AG09309 (cell line): ENCODE data around the gene MSX2.

Experiments used
- DNase-seq: peaks from one replicate; pipeline ENCODE4 v3.0.0-alpha.2; 2010; ENCODE audit warnings: low read depth
- H3K4me3 ChIP-seq: 2 replicates; pipeline ENCODE4 v1.5.1; 2011; ENCODE audit warnings: mild to moderate bottlenecking, low read depth, low read length, moderate library complexity; ENCODE audit not compliant: control insufficient read depth
- CTCF ChIP-seq: IDR thresholded peaks from 2 replicates; pipeline ENCODE4 v1.5.1; 2011; ENCODE audit warnings: mild to moderate bottlenecking, low read depth, low read length, inconsistent platforms; ENCODE audit not compliant: insufficient read depth, control insufficient read depth; ENCODE audit errors: missing control alignments

MSX2 gene

GRCh38 chr5:174724484-174725260 lies at the start of gene MSX2:
MSX2 (plus strand) TSS chr5:174724582; CDS start chr5:174724660, 78 bp downstream.
- peak within 1 kb of the TSS; percentile 62 for H3K4me3 ChIP-seq
- no peak for TF ChIP-seq CTCF
- DNase-seq: peak; percentile 59

- TF ChIP-seq CTCF: no peak
- no peak overlapping the region for H3K4me3 ChIP-seq
- no peak for DNase-seq
Measured at GRCh38 chr5:174675110-174675509, 49.3 kb upstream of the MSX2 start.

- DNase-seq: no peak
- no peak for TF ChIP-seq CTCF
Measured at GRCh38 chr5:174675916-174676315, 48.5 kb upstream of the MSX2 start.

GRCh38 chr5:174678107-174678506 lies 46.3 kb upstream of the MSX2 start:
- no peak overlapping the region for H3K4me3 ChIP-seq
- no peak for TF ChIP-seq CTCF
- no peak for DNase-seq

More at GRCh38 chr5:174675916-174676315, 48.5 kb upstream of the MSX2 start:
- no peak overlapping the region for H3K4me3 ChIP-seq

- H3K4me3 ChIP-seq: no peak overlapping the region
- no peak for DNase-seq
- no peak for TF ChIP-seq CTCF
Measured at GRCh38 chr5:174680901-174681565, 43.3 kb upstream of the MSX2 start.

- no peak for TF ChIP-seq CTCF
- no peak overlapping the region for H3K4me3 ChIP-seq
- DNase-seq: no peak
Measured at GRCh38 chr5:174687503-174687902, 36.9 kb upstream of the MSX2 start.
